NCI-H2029 (cell line): ENCODE measurements around the gene LONP1.
"Not testable (repeated sequence)": the region's sequence is repeated elsewhere in the genome, so short reads cannot be mapped to it uniquely, and the experiment has no call there.

ENCODE experiments used
- DNase-seq: peaks from one replicate; lab custom pipeline; 2025; lab: John Stamatoyannopoulos, UW

Gene LONP1

GRCh38 chr19:5713228-5713627 is 6.7 kb downstream of the LONP1 start:
- DNase-seq, result no peak

- DNase-seq, result no peak
Measured at GRCh38 chr19:5711713-5712161, 8.2 kb downstream of the LONP1 start.

- no peak for DNase-seq
Measured at GRCh38 chr19:5711025-5711424, 8.9 kb downstream of the LONP1 start.

- DNase-seq, result no peak
Measured at GRCh38 chr19:5707576-5708575, 12.1 kb downstream of the LONP1 start.

- no peak for DNase-seq
Measured at GRCh38 chr19:5706876-5707573, 12.9 kb downstream of the LONP1 start.

GRCh38 chr19:5705552-5705951 is 14.4 kb downstream of the LONP1 start:
- no peak for DNase-seq

GRCh38 chr19:5703819-5704818 is 15.8 kb downstream of the LONP1 start:
- DNase-seq, result no peak

- not testable (repeated sequence) for DNase-seq
Measured at GRCh38 chr19:5702053-5702410, 17.9 kb downstream of the LONP1 start.

- no peak for DNase-seq
Measured at GRCh38 chr19:5700455-5701092, 19.4 kb downstream of the LONP1 start.

GRCh38 chr19:5698635-5699422 is 21.1 kb downstream of the LONP1 start:
- no peak for DNase-seq

- DNase-seq, result no peak
Measured at GRCh38 chr19:5697890-5698634, 21.9 kb downstream of the LONP1 start.

GRCh38 chr19:5697022-5697889 is 22.7 kb downstream of the LONP1 start:
- no peak for DNase-seq

- no peak for DNase-seq
Measured at GRCh38 chr19:5696196-5697021, 23.5 kb downstream of the LONP1 start.

- no peak for DNase-seq
Measured at GRCh38 chr19:5695649-5696195, 24.2 kb downstream of the LONP1 start.

GRCh38 chr19:5694956-5695648 is 24.8 kb downstream of the LONP1 start:
- no peak for DNase-seq

GRCh38 chr19:5694167-5694955 is 25.6 kb downstream of the LONP1 start:
- DNase-seq, result no peak
